Activated CD4-positive, CD25-positive, alpha-beta regulatory T cell treated with anti-CD3 and anti-CD28 coated beads, Interleukin-2, amount 50 U/mL, for 16 hours (primary cell): ENCODE results near the gene HSFX4.
"Not testable (repeated sequence)": the region's sequence is repeated elsewhere in the genome, so short reads cannot be mapped to it uniquely, and the experiment has no call there.

Source experiments
- DNase-seq: peaks from one replicate; pipeline ENCODE4 v3.0.0-alpha.2; 2020; ENCODE audit warnings: low read depth, low spot score

The HSFX4 gene

GRCh38 chrX:149937871-149938426, 8.6 kb downstream of the HSFX4 start:
- DNase-seq = no peak

- peak; percentile 85 for DNase-seq
Measured at GRCh38 chrX:149938427-149938880, 9.1 kb downstream of the HSFX4 start, which contains the start of gene EOLA2. EOLA2 (minus strand) TSS chrX:149938491; CDS start chrX:149933874, 4,617 bp downstream.

GRCh38 chrX:149938881-149939654, 9.7 kb downstream of the HSFX4 start:
- DNase-seq = peak; percentile 74

- no peak for DNase-seq
Measured at GRCh38 chrX:149939655-149939904, 10.2 kb downstream of the HSFX4 start.

GRCh38 chrX:149939905-149940673, 10.7 kb downstream of the HSFX4 start:
- DNase-seq = peak; percentile 68

- not testable (repeated sequence) for DNase-seq
Measured at GRCh38 chrX:149940674-149941024, 11.3 kb downstream of the HSFX4 start.

GRCh38 chrX:149945087-149945670, 15.8 kb downstream of the HSFX4 start:
- not testable (repeated sequence) for DNase-seq

GRCh38 chrX:149945820-149946219, 16.4 kb downstream of the HSFX4 start:
- not testable (repeated sequence) for DNase-seq

GRCh38 chrX:149946932-149947331, 17.6 kb downstream of the HSFX4 start:
- DNase-seq = not testable (repeated sequence)

GRCh38 chrX:149948016-149948415, 18.6 kb downstream of the HSFX4 start:
- DNase-seq = no peak

- DNase-seq = no peak
Measured at GRCh38 chrX:149949743-149950436, 20.5 kb downstream of the HSFX4 start.

GRCh38 chrX:149950681-149951080, 21.3 kb downstream of the HSFX4 start:
- no peak for DNase-seq

- DNase-seq = no peak
Measured at GRCh38 chrX:149961572-149961971, 32.2 kb downstream of the HSFX4 start.

- DNase-seq = no peak
Measured at GRCh38 chrX:149962010-149962409, 32.6 kb downstream of the HSFX4 start.

- DNase-seq = no peak
Measured at GRCh38 chrX:149962859-149963757, 33.7 kb downstream of the HSFX4 start.

GRCh38 chrX:149979126-149979644, 49.8 kb downstream of the HSFX4 start:
- DNase-seq = no peak
